Body of pancreas (tissue), 4 donors: ENCODE measurements around the gene ATP11C. TPM values are rescaled to one million over a fixed set of nuclear protein-coding genes. Genes with fewer than 3 reads are reported as not detected.

Experiments
- ATAC-seq: fragments of 150-250 bp; one replicate; pipeline ENCODE4 v1.9.1; 2016
- DNase-seq, 4 donors: peaks; one replicate each; pipeline ENCODE4 v3.0.0-alpha.2; 2019
- H3K27ac ChIP-seq, 4 donors: fragments of 200-600 bp; sonication (generic); 1 replicate in 3 of 4; 2 replicates in 1 of 4; pipeline versions ENCODE4 v1.5.1 to v1.6.1; 2016 to 2019; ENCODE audit warnings: mild to moderate bottlenecking in 1 of 4, mixed read lengths in 1 of 4, moderate library complexity in 1 of 4
- H3K27me3 ChIP-seq, 2 donors: fragments of 200-600 bp; sonication (generic); one replicate each; pipeline ENCODE4 v1.6.0; 2016; ENCODE audit warnings: mild to moderate bottlenecking in 1 of 2
- H3K36me3 ChIP-seq, 2 donors: fragments of 200-600 bp; sonication (generic); replicated peaks in 1 of 2; 2 replicates each; pipeline ENCODE4 v1.5.1; 2016; ENCODE audit warnings: low read depth in 2 of 2; ENCODE audit not compliant: insufficient read depth in 1 of 2
- H3K4me1 ChIP-seq: fragments of 200-600 bp; sonication (generic); one replicate; pipeline ENCODE4 v1.6.0; 2016
- H3K4me3 ChIP-seq, 2 donors: fragments of 200-600 bp; sonication (generic); 1 replicate in 1 of 2; 2 replicates in 1 of 2; pipeline ENCODE4 v1.5.1; 2016 to 2019
- H3K9me3 ChIP-seq, 3 donors: fragments of 200-600 bp; sonication (generic); 1 replicate in 2 of 3; 2 replicates in 1 of 3; pipeline ENCODE4 v1.5.1; 2016
- CTCF ChIP-seq, 7 experiments: fragments of 450-650 bp in 4 of 7; fragments of 200-600 bp in 3 of 7; sonication (generic) in 3 of 7; IDR thresholded peaks; one replicate each; pipeline ENCODE4 v1.5.1; 2016 to 2019; ENCODE audit warnings: antibody characterized with exemption in 7 of 7
- POLR2A ChIP-seq, 3 donors: fragments of 450-650 bp; IDR thresholded peaks; one replicate each; pipeline ENCODE4 v1.6.1; 2016; ENCODE audit warnings: antibody characterized with exemption in 3 of 3, mild to moderate bottlenecking in 2 of 3
- WGBS, 2 donors: methylation state at CpG; one replicate each; pipeline ENCODE4 v1.1.5; 2017; 5-methylcytosine and 5-hydroxymethylcytosine counted together
- intact Hi-C: fragments of 100-400 bp; cut with DNase I; formaldehyde crosslinking; loops from one replicate; pipeline ENCODE4 v1.15.1; 2023
- total RNA-seq, 2 donors: library from RNA; depleted of rRNA; stranded (reverse); fragments of >200 nt; gene quantifications; one replicate each; pipeline ENCODE4 v1.1.0, GENCODE V29; 2016

The ATP11C gene
- total RNA-seq, 2 donors from 2014 or later, result 10.5 to 14.5 TPM

- ATAC-seq (peak; percentile 49), DNase-seq (peak; percentile 24 to 59 (median 34))
- Histone ChIP-seq H3K27ac (peak overlapping the region; percentile 91 to 98 (median 94)), H3K4me1 (no peaks in the 10 kb centered on the region), H3K27me3 (no peaks in the 10 kb centered on the region), H3K4me3 (peak overlapping the region; percentile 52 to 65), H3K36me3 (no peaks in the 10 kb centered on the region), H3K9me3 (no peaks in the 10 kb centered on the region)
- TF ChIP-seq CTCF (IDR thresholded peaks at IDR 0.05) (no peak), POLR2A (IDR thresholded peaks at IDR 0.05) (no peak)
- intact Hi-C loops, result no loop called here
- WGBS, 2 donors, result 1% methylated on average over 25 of the region's 109 CpGs; no CpG with 5 or more reads in 1 of the 2 donors
Measured at GRCh38 chrX:139932073-139932900, 566 bp downstream of the ATP11C start.

GRCh38 chrX:139931646-139932072, 1.2 kb downstream of the ATP11C start:
- peak overlapping the region in 3 of 4 donors; percentile 93 to 98 (median 94) for H3K27ac ChIP-seq
- H3K4me1 ChIP-seq, result no peaks in the 10 kb centered on the region
- peak overlapping the region in 1 of 2 donors; percentile 48 for H3K4me3 ChIP-seq
- 1% methylated on average over 33 of the region's 33 CpGs; no CpG with 5 or more reads in 1 of the 2 donors for WGBS, 2 donors
- ATAC-seq (no peak), DNase-seq (peak in 1 of 4 donors; percentile 11)
- intact Hi-C loops, result no loop called here
- TF ChIP-seq POLR2A (IDR thresholded peaks at IDR 0.05) (no peak), CTCF (IDR thresholded peaks at IDR 0.05) (no peak)
- H3K27me3 ChIP-seq, result no peaks in the 10 kb centered on the region
- no peaks in the 10 kb centered on the region for H3K9me3 ChIP-seq
- no peaks in the 10 kb centered on the region for H3K36me3 ChIP-seq

GRCh38 chrX:139930916-139931645, 1.8 kb downstream of the ATP11C start:
- TF ChIP-seq CTCF (IDR thresholded peaks at IDR 0.05), result no peak
- TF ChIP-seq POLR2A (IDR thresholded peaks at IDR 0.05), result no peak
- Histone ChIP-seq H3K27ac (peak overlapping the region in 2 of 4 donors; percentile 93 to 98), H3K9me3 (no peaks in the 10 kb centered on the region), H3K36me3 (no peaks in the 10 kb centered on the region), H3K4me3 (peak overlapping the region in 1 of 2 donors; percentile 48), H3K27me3 (no peaks in the 10 kb centered on the region), H3K4me1 (no peaks in the 10 kb centered on the region)
- peak; percentile 2 to 19 (median 16) for DNase-seq
- WGBS, 2 donors, result 1 to 8% methylated on average over 8 to 26 of the region's 27 CpGs
- intact Hi-C loops, result no loop called here
- ATAC-seq, result no peak

GRCh38 chrX:139930401-139930800, 2.5 kb downstream of the ATP11C start:
- no peak for ATAC-seq
- Histone ChIP-seq H3K27me3 (no peaks in the 10 kb centered on the region), H3K36me3 (no peaks in the 10 kb centered on the region), H3K4me1 (no peaks in the 10 kb centered on the region), H3K9me3 (no peaks in the 10 kb centered on the region), H3K4me3 (no peak overlapping the region), H3K27ac (no peak overlapping the region)
- intact Hi-C loops, result no loop called here
- no peak for DNase-seq
- 74 to 82% methylated on average over 4 of the region's 4 CpGs for WGBS, 2 donors
- TF ChIP-seq POLR2A (IDR thresholded peaks at IDR 0.05) (no peak), CTCF (IDR thresholded peaks at IDR 0.05) (no peak)
